Measurements from ENCODE around the gene LCN2. TPM values are rescaled to one million over a fixed set of nuclear protein-coding genes. Genes with fewer than 3 reads are reported as not detected.
A peak's percentile ranks its signal among the peaks of the same experiment; 100 is the strongest.

LCN2 gene
- total and polyA plus RNA-seq, 9 of the 15 experiments (the other 6 are each of a cell fraction or from before 2014, with no cell fraction given) = 0.10 to 1.2 (median 0.44) TPM; not detected in 1

DNA sequence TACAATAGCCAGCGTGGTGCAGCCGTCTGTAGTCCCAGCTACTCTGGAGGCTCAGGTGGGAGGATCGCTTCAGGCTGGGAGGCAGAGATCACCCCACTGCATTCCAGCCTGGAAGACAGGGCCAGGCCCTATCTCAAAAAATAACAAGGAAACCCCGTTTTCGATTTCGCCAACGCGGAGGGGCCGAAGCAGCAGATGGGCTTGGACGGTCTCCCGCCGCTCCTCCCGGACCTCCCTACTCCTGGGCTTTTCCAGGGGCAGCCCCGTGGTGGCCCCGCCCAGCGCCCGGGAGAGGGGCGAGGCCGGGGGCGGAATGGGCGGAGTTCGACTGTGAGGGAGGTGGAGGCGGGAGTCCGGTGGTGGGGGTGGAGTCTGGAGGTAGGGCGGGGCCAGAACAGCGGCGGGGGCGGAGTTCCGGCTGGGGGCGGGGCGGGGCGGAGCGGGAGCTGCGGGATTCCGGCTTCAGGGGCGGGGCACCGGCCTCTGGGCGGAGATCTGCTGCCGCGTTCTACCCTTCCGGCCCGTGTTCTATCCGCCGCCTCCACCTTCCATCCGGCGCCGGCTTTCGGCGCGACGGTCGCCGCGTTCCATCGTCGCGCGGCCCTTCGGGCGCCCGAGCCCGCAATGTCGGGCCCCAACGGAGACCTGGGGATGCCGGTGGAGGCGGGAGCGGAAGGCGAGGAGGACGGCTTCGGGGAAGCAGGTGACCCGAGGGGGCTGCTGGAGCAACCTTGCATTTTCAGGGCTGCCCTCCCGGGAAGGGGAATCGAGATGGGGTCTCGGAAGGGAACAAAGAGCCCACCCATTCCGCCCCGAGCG is 10.7 kb downstream of the LCN2 start, which contains the start of gene BBLN (continued):
- TF ChIP-seq NBN (IDR thresholded peaks at IDR 0.05; ENCODE audit: low read depth) (no peak), DACH1 (IDR thresholded peaks at IDR 0.05; ENCODE audit: partially characterized antibody) (no peak), CTBP1 (IDR thresholded peaks at IDR 0.05; ENCODE audit: borderline replicate concordance) (no peak), JUNB (CRISPR knock-in tag; conservative IDR thresholded peaks at IDR 0.05) (no peak; the same call in 1 of the 2 replicates), PBX2 (CRISPR knock-in tag; IDR thresholded peaks at IDR 0.05; ENCODE audit: low read depth) (no peak), PBX2 (tag; conservative IDR thresholded peaks at IDR 0.05; ENCODE audit: low read depth) (no peak), SMARCA4 (IDR thresholded peaks at IDR 0.05) (no peak), KHSRP (IDR thresholded peaks at IDR 0.05) (peak; percentile 61), RFX7 (CRISPR knock-in tag; IDR thresholded peaks at IDR 0.05) (0 out of 2 replicates have a peak, but pooled peaks have one; percentile 62), ZNF311 (CRISPR knock-in tag; IDR thresholded peaks at IDR 0.05) (no peak), MECOM (CRISPR knock-in tag; IDR thresholded peaks at IDR 0.05) (no peak), MCM3 (IDR thresholded peaks at IDR 0.05) (no peak), FOSL1 (tag; conservative IDR thresholded peaks at IDR 0.05) (no peak), ATF1 (CRISPR knock-in tag; IDR thresholded peaks at IDR 0.05) (no peak), ATF1 (tag; IDR thresholded peaks at IDR 0.05) (peak; percentile 96), CBX5 (IDR thresholded peaks at IDR 0.05; ENCODE audit: borderline replicate concordance, low read depth) (no peak), ZNF282 (CRISPR knock-in tag; IDR thresholded peaks at IDR 0.05) (no peak)
- TF ChIP-seq, protein P1, sequence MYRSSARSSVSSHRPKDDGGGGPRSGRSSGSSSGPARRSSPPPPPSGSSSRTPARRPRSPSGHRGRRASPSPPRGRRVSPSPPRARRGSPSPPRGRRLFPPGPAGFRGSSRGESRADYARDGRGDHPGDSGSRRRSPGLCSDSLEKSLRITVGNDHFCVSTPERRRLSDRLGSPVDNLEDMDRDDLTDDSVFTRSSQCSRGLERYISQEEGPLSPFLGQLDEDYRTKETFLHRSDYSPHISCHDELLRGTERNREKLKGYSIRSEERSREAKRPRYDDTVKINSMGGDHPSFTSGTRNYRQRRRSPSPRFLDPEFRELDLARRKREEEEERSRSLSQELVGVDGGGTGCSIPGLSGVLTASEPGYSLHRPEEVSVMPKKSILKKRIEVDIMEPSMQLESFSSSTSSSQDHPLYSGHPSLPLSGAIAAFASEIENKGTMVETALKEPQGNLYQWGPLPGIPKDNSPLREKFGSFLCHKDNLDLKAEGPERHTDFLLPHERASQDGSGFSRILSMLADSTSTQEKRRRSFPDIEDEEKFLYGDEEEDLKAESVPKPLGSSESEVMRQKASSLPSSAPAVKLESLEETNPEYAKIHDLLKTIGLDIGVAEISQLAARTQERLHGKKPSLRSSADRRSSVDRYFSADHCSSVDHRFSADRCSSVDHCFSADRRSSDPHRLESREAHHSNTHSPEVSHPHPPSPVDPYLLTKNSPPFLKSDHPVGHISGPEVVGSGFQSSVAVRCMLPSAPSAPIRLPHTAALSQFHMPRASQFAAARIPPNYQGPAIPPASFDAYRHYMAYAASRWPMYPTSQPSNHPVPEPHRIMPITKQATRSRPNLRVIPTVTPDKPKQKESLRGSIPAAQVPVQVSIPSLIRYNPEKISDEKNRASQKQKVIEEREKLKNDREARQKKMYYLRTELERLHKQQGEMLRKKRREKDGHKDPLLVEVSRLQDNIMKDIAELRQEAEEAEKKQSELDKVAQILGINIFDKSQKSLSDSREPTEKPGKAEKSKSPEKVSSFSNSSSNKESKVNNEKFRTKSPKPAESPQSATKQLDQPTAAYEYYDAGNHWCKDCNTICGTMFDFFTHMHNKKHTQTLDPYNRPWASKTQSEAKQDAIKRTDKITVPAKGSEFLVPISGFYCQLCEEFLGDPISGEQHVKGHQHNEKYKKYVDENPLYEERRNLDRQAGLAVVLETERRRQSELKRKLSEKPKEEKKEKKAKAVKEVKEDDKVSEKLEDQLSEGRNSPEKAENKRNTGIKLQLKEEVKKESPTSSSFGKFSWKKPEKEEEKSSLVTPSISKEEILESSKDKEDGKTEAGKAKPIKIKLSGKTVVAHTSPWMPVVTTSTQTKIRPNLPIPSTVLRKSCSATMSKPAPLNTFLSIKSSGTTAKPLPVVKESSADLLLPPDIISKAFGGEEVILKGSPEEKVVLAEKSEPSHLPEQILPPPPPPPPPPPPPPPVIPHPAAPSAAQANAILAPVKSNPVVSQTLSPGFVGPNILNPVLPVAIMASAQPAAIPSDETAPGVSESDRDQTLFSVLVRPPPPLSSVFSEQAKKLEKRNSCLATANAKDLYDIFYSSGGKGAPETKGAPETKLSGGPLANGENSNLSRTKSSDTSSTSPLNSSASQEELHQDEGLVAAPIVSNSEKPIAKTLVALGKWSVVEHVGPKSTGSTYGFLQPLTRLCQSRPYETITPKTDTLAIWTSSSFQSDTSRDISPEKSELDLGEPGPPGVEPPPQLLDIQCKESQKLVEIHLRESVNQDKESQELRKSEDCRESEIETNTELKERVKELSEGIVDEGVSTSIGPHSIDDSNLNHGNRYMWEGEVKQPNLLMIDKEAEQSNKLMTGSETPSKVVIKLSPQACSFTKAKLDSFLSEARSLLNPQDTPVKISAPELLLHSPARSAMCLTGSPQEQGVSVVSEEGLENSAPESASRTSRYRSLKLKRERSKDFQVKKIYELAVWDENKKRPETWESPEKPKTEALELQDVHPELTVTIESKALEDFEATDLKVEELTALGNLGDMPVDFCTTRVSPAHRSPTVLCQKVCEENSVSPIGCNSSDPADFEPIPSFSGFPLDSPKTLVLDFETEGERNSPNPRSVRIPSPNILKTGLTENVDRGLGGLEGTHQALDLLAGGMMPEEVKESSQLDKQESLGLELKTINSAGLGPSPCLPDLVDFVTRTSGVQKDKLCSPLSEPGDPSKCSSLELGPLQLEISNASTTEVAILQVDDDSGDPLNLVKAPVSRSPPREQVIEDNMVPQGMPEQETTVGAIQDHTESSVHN (IDR thresholded peaks at IDR 0.05; ENCODE audit: borderline replicate concordance in 1 of 2, low read depth in 1 of 2) = no peak
